ENCODE data around the gene ARHGAP15.

DNA sequence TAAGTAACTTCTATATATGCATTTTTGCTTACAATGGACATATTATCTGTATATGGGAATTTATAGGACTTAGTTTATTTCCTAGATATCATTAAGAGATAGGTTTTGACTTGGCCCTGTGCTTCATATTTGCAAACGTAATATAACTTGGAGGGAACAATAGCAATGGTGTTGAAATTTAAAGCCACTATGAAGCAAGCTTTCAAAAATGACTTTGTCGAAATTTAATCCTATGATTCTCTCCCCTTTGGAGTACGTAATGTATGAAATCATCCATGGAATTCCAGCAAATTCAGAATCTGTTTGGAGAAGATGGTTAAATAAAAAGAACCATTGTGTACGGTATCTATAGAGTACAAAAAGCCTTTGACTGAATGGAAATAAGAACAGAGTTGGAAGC, 486.3 kb downstream of the ARHGAP15 start:
- TF ChIP-seq, protein P1, sequence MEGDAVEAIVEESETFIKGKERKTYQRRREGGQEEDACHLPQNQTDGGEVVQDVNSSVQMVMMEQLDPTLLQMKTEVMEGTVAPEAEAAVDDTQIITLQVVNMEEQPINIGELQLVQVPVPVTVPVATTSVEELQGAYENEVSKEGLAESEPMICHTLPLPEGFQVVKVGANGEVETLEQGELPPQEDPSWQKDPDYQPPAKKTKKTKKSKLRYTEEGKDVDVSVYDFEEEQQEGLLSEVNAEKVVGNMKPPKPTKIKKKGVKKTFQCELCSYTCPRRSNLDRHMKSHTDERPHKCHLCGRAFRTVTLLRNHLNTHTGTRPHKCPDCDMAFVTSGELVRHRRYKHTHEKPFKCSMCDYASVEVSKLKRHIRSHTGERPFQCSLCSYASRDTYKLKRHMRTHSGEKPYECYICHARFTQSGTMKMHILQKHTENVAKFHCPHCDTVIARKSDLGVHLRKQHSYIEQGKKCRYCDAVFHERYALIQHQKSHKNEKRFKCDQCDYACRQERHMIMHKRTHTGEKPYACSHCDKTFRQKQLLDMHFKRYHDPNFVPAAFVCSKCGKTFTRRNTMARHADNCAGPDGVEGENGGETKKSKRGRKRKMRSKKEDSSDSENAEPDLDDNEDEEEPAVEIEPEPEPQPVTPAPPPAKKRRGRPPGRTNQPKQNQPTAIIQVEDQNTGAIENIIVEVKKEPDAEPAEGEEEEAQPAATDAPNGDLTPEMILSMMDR (IDR thresholded peaks at IDR 0.05; ENCODE audit: insufficient read depth, low read length) = no peak
- TF ChIP-seq POLR2AphosphoS5 (IDR thresholded peaks at IDR 0.05; ENCODE audit: low read depth) = no peak
- TF ChIP-seq, protein P2, sequence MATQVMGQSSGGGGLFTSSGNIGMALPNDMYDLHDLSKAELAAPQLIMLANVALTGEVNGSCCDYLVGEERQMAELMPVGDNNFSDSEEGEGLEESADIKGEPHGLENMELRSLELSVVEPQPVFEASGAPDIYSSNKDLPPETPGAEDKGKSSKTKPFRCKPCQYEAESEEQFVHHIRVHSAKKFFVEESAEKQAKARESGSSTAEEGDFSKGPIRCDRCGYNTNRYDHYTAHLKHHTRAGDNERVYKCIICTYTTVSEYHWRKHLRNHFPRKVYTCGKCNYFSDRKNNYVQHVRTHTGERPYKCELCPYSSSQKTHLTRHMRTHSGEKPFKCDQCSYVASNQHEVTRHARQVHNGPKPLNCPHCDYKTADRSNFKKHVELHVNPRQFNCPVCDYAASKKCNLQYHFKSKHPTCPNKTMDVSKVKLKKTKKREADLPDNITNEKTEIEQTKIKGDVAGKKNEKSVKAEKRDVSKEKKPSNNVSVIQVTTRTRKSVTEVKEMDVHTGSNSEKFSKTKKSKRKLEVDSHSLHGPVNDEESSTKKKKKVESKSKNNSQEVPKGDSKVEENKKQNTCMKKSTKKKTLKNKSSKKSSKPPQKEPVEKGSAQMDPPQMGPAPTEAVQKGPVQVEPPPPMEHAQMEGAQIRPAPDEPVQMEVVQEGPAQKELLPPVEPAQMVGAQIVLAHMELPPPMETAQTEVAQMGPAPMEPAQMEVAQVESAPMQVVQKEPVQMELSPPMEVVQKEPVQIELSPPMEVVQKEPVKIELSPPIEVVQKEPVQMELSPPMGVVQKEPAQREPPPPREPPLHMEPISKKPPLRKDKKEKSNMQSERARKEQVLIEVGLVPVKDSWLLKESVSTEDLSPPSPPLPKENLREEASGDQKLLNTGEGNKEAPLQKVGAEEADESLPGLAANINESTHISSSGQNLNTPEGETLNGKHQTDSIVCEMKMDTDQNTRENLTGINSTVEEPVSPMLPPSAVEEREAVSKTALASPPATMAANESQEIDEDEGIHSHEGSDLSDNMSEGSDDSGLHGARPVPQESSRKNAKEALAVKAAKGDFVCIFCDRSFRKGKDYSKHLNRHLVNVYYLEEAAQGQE (IDR thresholded peaks at IDR 0.05; ENCODE audit: insufficient replicate concordance, low read depth) = no peak
- TF ChIP-seq SPI1 (IDR thresholded peaks at IDR 0.05; ENCODE audit: borderline replicate concordance, low read depth) = no peak
- no peak for TF ChIP-seq GABPA (IDR thresholded peaks at IDR 0.05; ENCODE audit: low read depth)

All from HL-60 (cell line).